Mesenchymal stem cell (in vitro differentiated cells and primary cell): ENCODE measurements around the gene CFAP251.
"Not testable (repeated sequence)": the region's sequence is repeated elsewhere in the genome, so short reads cannot be mapped to it uniquely, and the experiment has no call there.

Experiments used
- DNase-seq: peaks from one replicate; pipeline ENCODE4 v3.0.0-alpha.2; 2013
- H2AFZ ChIP-seq: one replicate; pipeline ENCODE4 v1.6.1; 2013; ENCODE audit warnings: low read depth, mild to moderate bottlenecking, control low read depth, inconsistent platforms, low read length, moderate library complexity
- H2AK5ac ChIP-seq: 2 replicates; pipeline ENCODE4 v1.6.1; 2013; ENCODE audit warnings: low read length, moderate library complexity, mild to moderate bottlenecking, inconsistent platforms; ENCODE audit not compliant: severe bottlenecking
- H2BK120ac ChIP-seq: one replicate; pipeline ENCODE4 v1.6.1; 2013; ENCODE audit warnings: low read depth, mild to moderate bottlenecking, inconsistent platforms, low read length, moderate library complexity
- H2BK12ac ChIP-seq, 2 experiments: one replicate each; pipeline ENCODE4 v1.6.1; 2013; ENCODE audit warnings: inconsistent platforms in 2 of 2, low read length in 2 of 2, mild to moderate bottlenecking in 2 of 2, moderate library complexity in 2 of 2, control low read depth in 1 of 2
- H2BK15ac ChIP-seq: one replicate; pipeline ENCODE4 v1.6.1; 2013; ENCODE audit warnings: mild to moderate bottlenecking, low read depth, inconsistent platforms; ENCODE audit not compliant: poor library complexity, severe bottlenecking
- H2BK5ac ChIP-seq: 2 replicates; pipeline ENCODE4 v1.6.1; 2013; ENCODE audit warnings: low read depth, mild to moderate bottlenecking, low read length, control low read depth, inconsistent platforms; ENCODE audit not compliant: poor library complexity, severe bottlenecking
- H3K14ac ChIP-seq, 2 experiments: one replicate each; pipeline ENCODE4 v1.6.1; 2013; ENCODE audit warnings: inconsistent platforms in 2 of 2, low read length in 2 of 2, control low read depth in 1 of 2, mild to moderate bottlenecking in 1 of 2, moderate library complexity in 1 of 2
- H3K18ac ChIP-seq, 2 experiments: one replicate each; pipeline ENCODE4 v1.6.1; 2013; ENCODE audit warnings: inconsistent platforms in 2 of 2, low read length in 2 of 2, control low read depth in 1 of 2, low read depth in 1 of 2, mild to moderate bottlenecking in 1 of 2
- H3K23ac ChIP-seq, 2 experiments: one replicate each; pipeline ENCODE4 v1.6.1; 2013; ENCODE audit warnings: inconsistent platforms in 2 of 2, low read length in 2 of 2, mild to moderate bottlenecking in 2 of 2, moderate library complexity in 2 of 2, control low read depth in 1 of 2
- H3K27ac ChIP-seq: 2 replicates; pipeline ENCODE4 v1.5.1; 2013; ENCODE audit warnings: mild to moderate bottlenecking, moderate library complexity, low read length, control low read depth, inconsistent platforms; ENCODE audit not compliant: poor library complexity, severe bottlenecking
- H3K27me3 ChIP-seq, 2 experiments: 2 replicates each; pipeline versions ENCODE4 v1.6.1 to v1.7.0; 2013; ENCODE audit warnings: low read length in 2 of 2, mild to moderate bottlenecking in 2 of 2, moderate library complexity in 2 of 2, control low read depth in 1 of 2, inconsistent platforms in 1 of 2; ENCODE audit not compliant: control insufficient read depth in 1 of 2, insufficient read depth in 1 of 2
- H3K36me3 ChIP-seq, 2 experiments: 2 replicates each; pipeline versions ENCODE4 v1.6.1 to v1.7.0; 2013; ENCODE audit warnings: low read length in 2 of 2, control low read depth in 1 of 2, inconsistent platforms in 1 of 2, low read depth in 1 of 2, mild to moderate bottlenecking in 1 of 2; ENCODE audit not compliant: insufficient read depth in 2 of 2, control insufficient read depth in 1 of 2
- H3K4ac ChIP-seq, 2 experiments: one replicate each; pipeline ENCODE4 v1.6.1; 2013; ENCODE audit warnings: inconsistent platforms in 2 of 2, low read length in 2 of 2, mild to moderate bottlenecking in 2 of 2, moderate library complexity in 2 of 2, control low read depth in 1 of 2, low read depth in 1 of 2
- H3K4me1 ChIP-seq: 2 replicates; pipeline ENCODE4 v1.6.1; 2013; ENCODE audit warnings: low read depth, low read length, control low read depth; ENCODE audit not compliant: control insufficient read depth, insufficient read depth
- H3K4me2 ChIP-seq: 2 replicates; pipeline ENCODE4 v1.6.1; 2013; ENCODE audit warnings: low read length, mild to moderate bottlenecking, inconsistent platforms; ENCODE audit not compliant: poor library complexity, severe bottlenecking
- H3K4me3 ChIP-seq, 2 experiments: 2 replicates each; pipeline versions ENCODE4 v1.5.1 to v1.7.0; 2013; ENCODE audit warnings: low read length in 2 of 2, mild to moderate bottlenecking in 2 of 2, control low read depth in 1 of 2, low read depth in 1 of 2; ENCODE audit not compliant: insufficient read depth in 1 of 2
- H3K79me1 ChIP-seq: replicated peaks from 2 replicates; pipeline ENCODE4 v1.6.1; 2013; ENCODE audit warnings: mild to moderate bottlenecking, control low read depth, low read length, inconsistent platforms; ENCODE audit not compliant: poor library complexity, severe bottlenecking
- H3K9ac ChIP-seq: 2 replicates; pipeline ENCODE4 v1.7.0; 2013; ENCODE audit warnings: mild to moderate bottlenecking, low read length, moderate library complexity
- H3K9me3 ChIP-seq: 2 replicates; pipeline ENCODE4 v1.7.0; 2013; ENCODE audit warnings: mild to moderate bottlenecking, low read length; ENCODE audit not compliant: control insufficient read depth
- H4K8ac ChIP-seq: one replicate; pipeline ENCODE4 v1.6.1; 2013; ENCODE audit warnings: inconsistent platforms, mild to moderate bottlenecking, low read length, moderate library complexity
- H4K91ac ChIP-seq: one replicate; pipeline ENCODE4 v1.6.1; 2013; ENCODE audit warnings: mild to moderate bottlenecking, low read length, inconsistent platforms
- WGBS: methylation state at CpG from one replicate; pipeline ENCODE4 v1.1.7; 2013; ENCODE audit warnings: mixed read lengths; 5-methylcytosine and 5-hydroxymethylcytosine counted together

CFAP251 gene

DNA sequence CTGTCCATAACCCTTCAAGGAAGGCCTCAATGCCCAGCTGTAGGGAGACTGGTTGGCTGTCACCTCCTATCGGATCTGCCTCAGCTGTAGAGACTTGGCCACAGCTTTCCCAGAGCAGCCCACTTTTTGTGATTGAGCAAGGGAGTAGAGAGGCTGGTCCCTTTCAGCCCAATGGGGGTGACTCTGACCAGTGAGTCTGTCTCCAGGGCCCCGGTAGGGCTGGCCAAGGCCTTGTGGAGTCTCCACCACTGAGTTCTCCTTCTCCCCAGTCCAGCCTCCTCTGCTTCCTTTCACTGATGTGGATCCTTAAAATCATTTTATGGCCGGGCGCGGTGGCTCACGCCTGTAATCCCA lies 45.2 kb upstream of the CFAP251 start:
- no peak overlapping the region for H3K14ac ChIP-seq
- no peak overlapping the region for H2BK5ac ChIP-seq
- H2AK5ac ChIP-seq, result no peak overlapping the region
- H3K36me3 ChIP-seq, result no peaks in the 10 kb centered on the region
- peak overlapping the region; percentile 45 for H4K8ac ChIP-seq
- no peaks in the 10 kb centered on the region for H3K27me3 ChIP-seq
- peak overlapping the region; percentile 55 to 81 for H3K18ac ChIP-seq
- no peak overlapping the region for H2AFZ ChIP-seq
- no peak overlapping the region for H3K4me3 ChIP-seq
- 96% methylated on average over 6 of the region's 6 CpGs for WGBS
- no peaks in the 10 kb centered on the region for H3K9me3 ChIP-seq
- peak overlapping the region in 1 of 2 experiments; percentile 69 for H3K4ac ChIP-seq
- no peak overlapping the region for H3K23ac ChIP-seq
- peak overlapping the region; percentile 73 for H2BK15ac ChIP-seq
- H2BK120ac ChIP-seq, result no peak overlapping the region
- peaks cover 2% of the 10 kb centered on the region for H3K4me1 ChIP-seq
- H3K79me1 ChIP-seq, result no peaks in the 10 kb centered on the region
- peak overlapping the region; percentile 39 for H3K9ac ChIP-seq
- no peak overlapping the region for H3K4me2 ChIP-seq
- no peak overlapping the region for H3K27ac ChIP-seq
- H2BK12ac ChIP-seq, result no peak overlapping the region
- DNase-seq, result no peak
- H4K91ac ChIP-seq, result no peak overlapping the region

- no peaks in the 10 kb centered on the region for H3K36me3 ChIP-seq
- 100% methylated on average over 4 of the region's 6 CpGs for WGBS
Observed at GRCh38 chr12:121874071-121874470, 44.3 kb upstream of the CFAP251 start.

GRCh38 chr12:121875582-121875981 lies 42.8 kb upstream of the CFAP251 start:
- Histone ChIP-seq H3K79me1 (no peaks in the 10 kb centered on the region), H3K4me2 (no peak overlapping the region), H3K4me1 (peaks cover 2% of the 10 kb centered on the region), H3K23ac (no peak overlapping the region), H2BK15ac (no peak overlapping the region), H3K4me3 (no peak overlapping the region), H2BK5ac (no peak overlapping the region), H2BK120ac (no peak overlapping the region), H3K27ac (no peak overlapping the region), H3K9ac (no peak overlapping the region), H3K27me3 (no peaks in the 10 kb centered on the region), H4K91ac (no peak overlapping the region), H3K14ac (no peak overlapping the region), H3K36me3 (no peaks in the 10 kb centered on the region), H3K9me3 (no peaks in the 10 kb centered on the region), H3K18ac (no peak overlapping the region), H2AK5ac (no peak overlapping the region), H2BK12ac (no peak overlapping the region), H3K4ac (no peak overlapping the region), H2AFZ (no peak overlapping the region), H4K8ac (no peak overlapping the region)
- 93% methylated on average over 6 of the region's 6 CpGs for WGBS
- no peak for DNase-seq

More at GRCh38 chr12:121874071-121874470, 44.3 kb upstream of the CFAP251 start:
- Histone ChIP-seq H3K23ac (no peak overlapping the region), H2AFZ (no peak overlapping the region), H4K8ac (no peak overlapping the region), H3K4me3 (no peak overlapping the region), H2BK120ac (no peak overlapping the region), H3K9me3 (no peaks in the 10 kb centered on the region), H4K91ac (peak overlapping the region; percentile 35), H2AK5ac (no peak overlapping the region), H3K18ac (no peak overlapping the region), H3K4me1 (peaks cover 2% of the 10 kb centered on the region), H3K4me2 (no peak overlapping the region), H3K79me1 (no peaks in the 10 kb centered on the region), H3K9ac (no peak overlapping the region), H3K27ac (no peak overlapping the region), H2BK15ac (no peak overlapping the region), H3K14ac (no peak overlapping the region), H3K4ac (no peak overlapping the region), H2BK12ac (no peak overlapping the region), H2BK5ac (no peak overlapping the region), H3K27me3 (no peaks in the 10 kb centered on the region)
- DNase-seq, result no peak

- not testable (repeated sequence) for H4K91ac ChIP-seq, H3K23ac ChIP-seq, H4K8ac ChIP-seq, H3K4me2 ChIP-seq, H2BK12ac ChIP-seq, H3K14ac ChIP-seq, H3K27me3 ChIP-seq, H2BK120ac ChIP-seq, H3K36me3 ChIP-seq, H2BK15ac ChIP-seq, H3K27ac ChIP-seq, H3K9ac ChIP-seq, H3K18ac ChIP-seq, H3K79me1 ChIP-seq, H3K4me1 ChIP-seq, H3K4ac ChIP-seq, H3K4me3 ChIP-seq, H2BK5ac ChIP-seq, H2AFZ ChIP-seq, H3K9me3 ChIP-seq, DNase-seq, H2AK5ac ChIP-seq
- WGBS, result 97% methylated on average over 8 of the region's 8 CpGs
Observed at GRCh38 chr12:121876080-121876447, 42.3 kb upstream of the CFAP251 start.
